IPS-15b (cell line): Measurements from ENCODE around the gene EPB41L4A.
"Not testable (repeated sequence)": the region's sequence is repeated elsewhere in the genome, so short reads cannot be mapped to it uniquely, and the experiment has no call there.

Experiments
- H3K27me3 ChIP-seq: one replicate; pipeline ENCODE4 v1.6.1; 2013; ENCODE audit warnings: low read length; ENCODE audit not compliant: control insufficient read depth, insufficient read depth
- H3K36me3 ChIP-seq: one replicate; pipeline ENCODE4 v1.6.1; 2013; ENCODE audit warnings: low read length; ENCODE audit not compliant: control insufficient read depth, insufficient read depth
- H3K4me1 ChIP-seq: one replicate; pipeline ENCODE4 v1.6.1; 2013; ENCODE audit warnings: mild to moderate bottlenecking, low read length; ENCODE audit not compliant: control insufficient read depth, insufficient read depth
- H3K4me3 ChIP-seq: one replicate; pipeline ENCODE4 v1.5.1; 2013; ENCODE audit warnings: low read depth, low read length
- H3K9ac ChIP-seq: one replicate; pipeline ENCODE4 v1.6.1; 2013; ENCODE audit warnings: low read depth, mild to moderate bottlenecking, low read length
- H3K9me3 ChIP-seq: one replicate; pipeline ENCODE4 v1.6.1; 2013; ENCODE audit warnings: mild to moderate bottlenecking, low read length; ENCODE audit not compliant: control insufficient read depth, insufficient read depth

The EPB41L4A gene

GRCh38 chr5:112379542-112380325 is 39.3 kb downstream of the EPB41L4A start:
- Histone ChIP-seq H3K9me3 (no peaks in the 10 kb centered on the region), H3K4me3 (no peak overlapping the region), H3K9ac (no peak overlapping the region), H3K36me3 (no peaks in the 10 kb centered on the region), H3K4me1 (no peaks in the 10 kb centered on the region), H3K27me3 (no peaks in the 10 kb centered on the region)

DNA sequence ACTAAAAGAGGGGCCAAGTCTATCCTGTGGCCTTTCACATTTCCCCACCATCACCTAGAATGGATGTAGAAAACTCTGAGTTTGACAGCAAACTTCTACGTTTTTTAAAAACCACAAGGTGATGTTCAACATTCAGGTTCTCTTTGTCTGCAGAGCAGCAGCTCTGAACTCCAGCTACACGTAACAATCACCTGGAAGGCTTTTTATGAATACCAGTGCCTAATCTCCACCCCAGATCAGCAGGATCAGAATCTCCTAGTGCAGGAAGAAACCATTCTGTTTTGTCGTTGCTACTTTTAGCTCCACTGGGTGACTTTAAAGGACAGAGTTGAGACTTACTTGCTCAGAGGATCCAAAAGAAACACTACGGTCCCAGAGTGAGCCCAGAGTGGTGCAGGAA is 44.3 kb downstream of the EPB41L4A start:
- no peaks in the 10 kb centered on the region for H3K27me3 ChIP-seq
- H3K9ac ChIP-seq, result no peak overlapping the region

DNA sequence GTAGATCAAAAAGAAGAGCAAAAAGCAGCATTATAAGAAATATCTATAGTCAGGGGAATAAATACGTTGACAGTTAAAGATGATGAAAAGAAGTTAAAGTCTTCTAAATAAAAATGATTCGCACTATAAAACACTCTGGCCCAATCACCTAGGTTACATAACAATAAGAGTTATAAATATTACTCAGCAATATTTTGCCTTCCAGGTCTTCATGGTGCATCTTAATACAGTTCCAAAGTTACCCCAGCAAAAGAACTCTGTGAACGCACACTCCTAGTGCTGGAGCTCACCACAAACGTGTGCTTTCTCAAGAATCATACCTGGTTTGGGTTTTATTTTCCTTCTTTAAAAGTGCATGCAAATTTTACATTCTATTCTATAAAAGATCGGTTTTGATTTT is 44.7 kb downstream of the EPB41L4A start:
- Histone ChIP-seq H3K9ac (no peak overlapping the region), H3K4me3 (no peak overlapping the region), H3K27me3 (no peaks in the 10 kb centered on the region), H3K9me3 (no peaks in the 10 kb centered on the region), H3K36me3 (no peaks in the 10 kb centered on the region), H3K4me1 (no peaks in the 10 kb centered on the region)

More for the DNA sequence above, 44.3 kb downstream of the EPB41L4A start:
- Histone ChIP-seq H3K4me1 (no peaks in the 10 kb centered on the region), H3K4me3 (no peak overlapping the region), H3K9me3 (no peaks in the 10 kb centered on the region), H3K36me3 (no peaks in the 10 kb centered on the region)

DNA sequence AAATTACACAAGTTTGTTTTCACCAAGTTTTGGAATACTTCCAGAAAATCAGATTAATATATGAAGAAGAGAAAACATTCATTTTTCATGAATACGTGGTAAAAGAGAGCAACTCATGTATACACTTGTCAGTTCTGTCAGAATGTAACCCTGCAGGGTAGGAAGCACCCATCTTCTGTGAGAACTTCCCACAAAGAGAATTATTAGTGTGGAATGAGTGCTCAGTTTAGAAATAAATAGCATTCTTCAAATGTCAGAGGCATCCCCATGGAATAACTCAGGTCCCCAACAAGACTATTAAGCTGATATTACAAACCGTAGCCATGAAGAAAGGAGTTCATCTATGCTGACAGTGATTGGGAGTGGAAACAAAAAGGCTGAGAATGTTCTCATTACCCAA is 45.2 kb downstream of the EPB41L4A start:
- Histone ChIP-seq H3K4me3 (no peak overlapping the region), H3K4me1 (no peaks in the 10 kb centered on the region), H3K36me3 (no peaks in the 10 kb centered on the region), H3K9me3 (no peaks in the 10 kb centered on the region), H3K9ac (no peak overlapping the region), H3K27me3 (no peaks in the 10 kb centered on the region)

- Histone ChIP-seq H3K9me3 (no peaks in the 10 kb centered on the region), H3K27me3 (no peaks in the 10 kb centered on the region), H3K4me1 (no peaks in the 10 kb centered on the region), H3K4me3 (no peak overlapping the region), H3K36me3 (no peaks in the 10 kb centered on the region), H3K9ac (no peak overlapping the region)
Measured at GRCh38 chr5:112372543-112372942, 46.5 kb downstream of the EPB41L4A start.

GRCh38 chr5:112371067-112371466 is 48.0 kb downstream of the EPB41L4A start:
- H3K36me3 ChIP-seq, result no peaks in the 10 kb centered on the region
- no peaks in the 10 kb centered on the region for H3K4me1 ChIP-seq
- H3K9me3 ChIP-seq, result no peaks in the 10 kb centered on the region
- no peak overlapping the region for H3K4me3 ChIP-seq
- no peak overlapping the region for H3K9ac ChIP-seq
- no peaks in the 10 kb centered on the region for H3K27me3 ChIP-seq

DNA sequence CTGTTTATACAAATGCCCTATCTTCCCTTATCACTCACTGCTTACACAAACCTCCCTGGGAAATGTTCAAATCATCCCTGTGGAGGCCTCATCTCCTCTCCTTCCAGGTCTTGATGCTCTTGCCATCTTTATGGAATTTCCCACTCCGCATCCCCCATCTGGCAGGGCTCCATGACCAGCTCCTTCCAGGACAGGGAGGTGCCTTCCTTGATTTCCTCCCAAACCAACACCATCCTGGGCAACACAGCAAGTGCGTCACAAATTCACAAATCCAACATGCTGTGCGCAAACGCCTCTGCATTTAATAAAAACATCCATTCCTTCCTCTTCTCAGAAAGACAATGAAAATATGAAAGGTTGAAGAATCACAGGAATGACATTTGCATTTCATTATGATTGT is 51.7 kb downstream of the EPB41L4A start:
- Histone ChIP-seq H3K4me3 (no peak overlapping the region), H3K4me1 (no peaks in the 10 kb centered on the region), H3K36me3 (no peaks in the 10 kb centered on the region), H3K27me3 (no peaks in the 10 kb centered on the region), H3K9ac (no peak overlapping the region), H3K9me3 (no peaks in the 10 kb centered on the region)

DNA sequence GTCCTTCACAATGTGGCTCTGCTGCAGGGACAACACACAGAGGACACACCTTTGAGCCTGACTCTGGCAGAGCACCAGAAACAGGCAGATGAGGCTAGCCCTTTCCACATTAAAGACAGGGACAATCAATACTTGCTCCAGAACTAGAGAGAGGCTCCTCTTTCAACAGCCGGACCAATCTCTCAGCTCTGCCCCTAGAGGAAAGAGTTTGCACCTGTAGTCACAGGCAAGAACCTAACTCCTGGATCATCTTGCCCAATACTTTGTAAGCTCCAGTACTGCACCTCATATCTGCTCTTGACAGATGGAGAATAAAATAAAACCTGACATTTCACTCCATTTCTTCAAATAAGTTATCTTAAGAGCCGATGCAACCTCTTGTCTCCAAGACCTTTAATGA is 52.1 kb downstream of the EPB41L4A start:
- H3K27me3 ChIP-seq, result no peaks in the 10 kb centered on the region
- H3K9ac ChIP-seq, result no peak overlapping the region
- H3K4me3 ChIP-seq, result no peak overlapping the region
- no peaks in the 10 kb centered on the region for H3K4me1 ChIP-seq
- H3K36me3 ChIP-seq, result no peaks in the 10 kb centered on the region
- no peaks in the 10 kb centered on the region for H3K9me3 ChIP-seq

DNA sequence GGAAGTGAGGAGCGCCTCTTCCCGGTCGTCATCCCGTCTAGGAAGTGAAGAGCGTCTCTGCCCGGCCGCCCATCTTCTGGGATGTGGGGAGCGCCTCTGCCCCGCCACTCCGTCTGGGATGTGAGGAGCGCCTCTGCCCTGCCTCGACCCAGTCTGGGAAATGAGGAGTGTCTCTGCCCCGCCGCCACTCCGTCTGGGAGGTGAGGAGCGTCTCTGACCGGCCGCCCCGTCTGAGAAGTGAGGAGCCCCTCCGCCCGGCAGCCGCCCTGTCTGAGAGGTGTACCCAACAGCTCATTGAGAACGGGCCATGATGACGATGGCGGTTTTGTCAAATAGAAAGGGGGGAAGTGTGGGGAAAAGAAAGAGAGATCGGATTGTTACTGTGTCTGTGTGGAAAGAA is 58.3 kb downstream of the EPB41L4A start:
- H3K36me3 ChIP-seq, H3K27me3 ChIP-seq, H3K9me3 ChIP-seq, H3K4me1 ChIP-seq, H3K4me3 ChIP-seq, H3K9ac ChIP-seq: not testable (repeated sequence)

DNA sequence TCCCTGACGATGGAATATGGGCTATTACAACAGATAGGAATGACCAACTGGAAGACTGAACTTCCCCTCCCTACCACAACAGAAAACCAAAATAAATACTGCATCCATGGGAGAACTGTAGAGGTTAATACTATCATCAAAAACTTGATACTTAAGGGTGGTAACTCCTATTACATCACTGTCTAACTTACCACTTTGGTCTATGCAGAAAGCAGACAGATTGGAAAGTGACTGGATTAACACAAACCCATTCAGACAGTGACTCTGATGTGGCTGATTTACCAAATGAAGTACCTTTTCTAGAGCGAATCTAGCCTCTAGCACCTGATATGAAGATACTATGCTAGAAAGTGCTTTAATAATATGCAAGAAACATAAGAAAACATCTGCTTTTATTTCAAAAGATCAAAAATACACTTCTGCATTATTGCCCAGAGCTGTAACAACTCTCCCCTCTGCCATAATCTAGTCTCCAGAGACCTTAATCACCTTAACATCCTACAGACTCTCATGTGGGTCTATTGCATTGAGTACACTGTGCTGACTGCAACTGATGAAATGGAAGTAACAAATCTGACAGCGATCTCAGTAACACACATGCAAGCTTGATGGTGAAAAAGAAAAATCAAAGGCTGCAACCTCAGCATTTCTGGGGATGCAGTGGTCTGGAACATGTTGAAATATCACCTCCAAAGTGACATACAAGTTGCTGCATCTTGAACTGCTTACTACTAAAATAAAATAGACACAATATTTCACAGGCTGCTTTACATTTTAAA is 62.7 kb downstream of the EPB41L4A start:
- no peaks in the 10 kb centered on the region for H3K4me1 ChIP-seq
- no peaks in the 10 kb centered on the region for H3K9me3 ChIP-seq
- no peak overlapping the region for H3K9ac ChIP-seq
- H3K36me3 ChIP-seq, result no peaks in the 10 kb centered on the region
- H3K4me3 ChIP-seq, result no peak overlapping the region
- H3K27me3 ChIP-seq, result no peaks in the 10 kb centered on the region

- H3K27me3 ChIP-seq, result no peaks in the 10 kb centered on the region
- no peaks in the 10 kb centered on the region for H3K9me3 ChIP-seq
- H3K36me3 ChIP-seq, result no peaks in the 10 kb centered on the region
- no peaks in the 10 kb centered on the region for H3K4me1 ChIP-seq
- no peak overlapping the region for H3K4me3 ChIP-seq
- no peak overlapping the region for H3K9ac ChIP-seq
Measured at GRCh38 chr5:112355058-112355685, 63.9 kb downstream of the EPB41L4A start.

- Histone ChIP-seq H3K9ac (no peak overlapping the region), H3K4me1 (peaks cover 1% of the 10 kb centered on the region), H3K9me3 (no peaks in the 10 kb centered on the region), H3K4me3 (no peak overlapping the region), H3K27me3 (no peaks in the 10 kb centered on the region), H3K36me3 (no peaks in the 10 kb centered on the region)
Measured at GRCh38 chr5:112353678-112354077, 65.4 kb downstream of the EPB41L4A start.
